Mesenchymal stem cell (in vitro differentiated cells and primary cell): ENCODE results near the gene ARHGDIG.

Experiments used
- DNase-seq: peaks from one replicate; pipeline ENCODE4 v3.0.0-alpha.2; 2013
- H2AFZ ChIP-seq: one replicate; pipeline ENCODE4 v1.6.1; 2013; ENCODE audit warnings: low read depth, mild to moderate bottlenecking, control low read depth, inconsistent platforms, low read length, moderate library complexity
- H2AK5ac ChIP-seq: 2 replicates; pipeline ENCODE4 v1.6.1; 2013; ENCODE audit warnings: low read length, moderate library complexity, mild to moderate bottlenecking, inconsistent platforms; ENCODE audit not compliant: severe bottlenecking
- H2BK120ac ChIP-seq: one replicate; pipeline ENCODE4 v1.6.1; 2013; ENCODE audit warnings: low read depth, mild to moderate bottlenecking, inconsistent platforms, low read length, moderate library complexity
- H2BK12ac ChIP-seq, 2 experiments: one replicate each; pipeline ENCODE4 v1.6.1; 2013; ENCODE audit warnings: inconsistent platforms in 2 of 2, low read length in 2 of 2, mild to moderate bottlenecking in 2 of 2, moderate library complexity in 2 of 2, control low read depth in 1 of 2
- H2BK15ac ChIP-seq: one replicate; pipeline ENCODE4 v1.6.1; 2013; ENCODE audit warnings: mild to moderate bottlenecking, low read depth, inconsistent platforms; ENCODE audit not compliant: poor library complexity, severe bottlenecking
- H2BK5ac ChIP-seq: 2 replicates; pipeline ENCODE4 v1.6.1; 2013; ENCODE audit warnings: low read depth, mild to moderate bottlenecking, low read length, control low read depth, inconsistent platforms; ENCODE audit not compliant: poor library complexity, severe bottlenecking
- H3K14ac ChIP-seq, 2 experiments: one replicate each; pipeline ENCODE4 v1.6.1; 2013; ENCODE audit warnings: inconsistent platforms in 2 of 2, low read length in 2 of 2, control low read depth in 1 of 2, mild to moderate bottlenecking in 1 of 2, moderate library complexity in 1 of 2
- H3K18ac ChIP-seq, 2 experiments: one replicate each; pipeline ENCODE4 v1.6.1; 2013; ENCODE audit warnings: inconsistent platforms in 2 of 2, low read length in 2 of 2, control low read depth in 1 of 2, low read depth in 1 of 2, mild to moderate bottlenecking in 1 of 2
- H3K23ac ChIP-seq, 2 experiments: one replicate each; pipeline ENCODE4 v1.6.1; 2013; ENCODE audit warnings: inconsistent platforms in 2 of 2, low read length in 2 of 2, mild to moderate bottlenecking in 2 of 2, moderate library complexity in 2 of 2, control low read depth in 1 of 2
- H3K27ac ChIP-seq: 2 replicates; pipeline ENCODE4 v1.5.1; 2013; ENCODE audit warnings: mild to moderate bottlenecking, moderate library complexity, low read length, control low read depth, inconsistent platforms; ENCODE audit not compliant: poor library complexity, severe bottlenecking
- H3K27me3 ChIP-seq, 2 experiments: 2 replicates each; pipeline versions ENCODE4 v1.6.1 to v1.7.0; 2013; ENCODE audit warnings: low read length in 2 of 2, mild to moderate bottlenecking in 2 of 2, moderate library complexity in 2 of 2, control low read depth in 1 of 2, inconsistent platforms in 1 of 2; ENCODE audit not compliant: control insufficient read depth in 1 of 2, insufficient read depth in 1 of 2
- H3K36me3 ChIP-seq, 2 experiments: 2 replicates each; pipeline versions ENCODE4 v1.6.1 to v1.7.0; 2013; ENCODE audit warnings: low read length in 2 of 2, control low read depth in 1 of 2, inconsistent platforms in 1 of 2, low read depth in 1 of 2, mild to moderate bottlenecking in 1 of 2; ENCODE audit not compliant: insufficient read depth in 2 of 2, control insufficient read depth in 1 of 2
- H3K4ac ChIP-seq, 2 experiments: one replicate each; pipeline ENCODE4 v1.6.1; 2013; ENCODE audit warnings: inconsistent platforms in 2 of 2, low read length in 2 of 2, mild to moderate bottlenecking in 2 of 2, moderate library complexity in 2 of 2, control low read depth in 1 of 2, low read depth in 1 of 2
- H3K4me1 ChIP-seq: 2 replicates; pipeline ENCODE4 v1.6.1; 2013; ENCODE audit warnings: low read depth, low read length, control low read depth; ENCODE audit not compliant: control insufficient read depth, insufficient read depth
- H3K4me2 ChIP-seq: 2 replicates; pipeline ENCODE4 v1.6.1; 2013; ENCODE audit warnings: low read length, mild to moderate bottlenecking, inconsistent platforms; ENCODE audit not compliant: poor library complexity, severe bottlenecking
- H3K4me3 ChIP-seq, 2 experiments: 2 replicates each; pipeline versions ENCODE4 v1.5.1 to v1.7.0; 2013; ENCODE audit warnings: low read length in 2 of 2, mild to moderate bottlenecking in 2 of 2, control low read depth in 1 of 2, low read depth in 1 of 2; ENCODE audit not compliant: insufficient read depth in 1 of 2
- H3K79me1 ChIP-seq: replicated peaks from 2 replicates; pipeline ENCODE4 v1.6.1; 2013; ENCODE audit warnings: mild to moderate bottlenecking, control low read depth, low read length, inconsistent platforms; ENCODE audit not compliant: poor library complexity, severe bottlenecking
- H3K9ac ChIP-seq: 2 replicates; pipeline ENCODE4 v1.7.0; 2013; ENCODE audit warnings: mild to moderate bottlenecking, low read length, moderate library complexity
- H3K9me3 ChIP-seq: 2 replicates; pipeline ENCODE4 v1.7.0; 2013; ENCODE audit warnings: mild to moderate bottlenecking, low read length; ENCODE audit not compliant: control insufficient read depth
- H4K8ac ChIP-seq: one replicate; pipeline ENCODE4 v1.6.1; 2013; ENCODE audit warnings: inconsistent platforms, mild to moderate bottlenecking, low read length, moderate library complexity
- H4K91ac ChIP-seq: one replicate; pipeline ENCODE4 v1.6.1; 2013; ENCODE audit warnings: mild to moderate bottlenecking, low read length, inconsistent platforms
- WGBS: methylation state at CpG from one replicate; pipeline ENCODE4 v1.1.7; 2013; ENCODE audit warnings: mixed read lengths; 5-methylcytosine and 5-hydroxymethylcytosine counted together

Gene ARHGDIG

DNA sequence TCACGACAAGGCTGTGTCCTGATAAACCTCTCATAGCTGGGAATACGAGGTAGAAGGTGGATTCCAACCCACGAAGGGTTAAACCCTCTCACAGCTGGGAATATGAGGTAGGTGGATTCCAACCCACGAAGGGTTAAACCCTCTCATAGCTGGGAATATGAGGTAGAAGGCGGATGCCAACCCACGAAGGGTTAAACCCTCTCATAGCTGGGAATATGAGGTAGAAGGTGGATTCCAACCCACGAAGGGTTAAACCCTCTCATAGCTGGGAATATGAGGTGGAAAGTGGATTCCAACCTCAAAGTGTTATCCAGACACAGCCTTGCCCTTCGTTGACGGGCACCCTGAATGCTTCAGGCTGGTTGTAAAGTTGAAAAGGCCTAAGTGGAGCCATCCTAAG lies 41.1 kb downstream of the ARHGDIG start:
- no peak overlapping the region for H2BK12ac ChIP-seq
- DNase-seq, result no peak
- peaks cover 15 to 47% of the 10 kb centered on the region in 2 experiments for H3K36me3 ChIP-seq
- no peak overlapping the region for H3K23ac ChIP-seq
- H3K4me1 ChIP-seq, result peaks cover 26% of the 10 kb centered on the region
- no peaks in the 10 kb centered on the region for H3K27me3 ChIP-seq
- H3K9ac ChIP-seq, result no peak overlapping the region
- H3K4me3 ChIP-seq, result no peak overlapping the region
- no peak overlapping the region for H3K27ac ChIP-seq
- no peak overlapping the region for H3K4me2 ChIP-seq
- WGBS, result 84% methylated on average over 9 of the region's 9 CpGs
- peaks cover 46% of the 10 kb centered on the region for H3K79me1 ChIP-seq
- H2BK120ac ChIP-seq, result no peak overlapping the region
- no peak overlapping the region for H2BK5ac ChIP-seq
- H3K4ac ChIP-seq, result no peak overlapping the region
- no peak overlapping the region for H4K91ac ChIP-seq
- H3K18ac ChIP-seq, result no peak overlapping the region
- no peak overlapping the region for H3K14ac ChIP-seq
- no peak overlapping the region for H4K8ac ChIP-seq
- no peak overlapping the region for H2AFZ ChIP-seq
- no peaks in the 10 kb centered on the region for H3K9me3 ChIP-seq
- no peak overlapping the region for H2AK5ac ChIP-seq
- H2BK15ac ChIP-seq, result no peak overlapping the region

DNA sequence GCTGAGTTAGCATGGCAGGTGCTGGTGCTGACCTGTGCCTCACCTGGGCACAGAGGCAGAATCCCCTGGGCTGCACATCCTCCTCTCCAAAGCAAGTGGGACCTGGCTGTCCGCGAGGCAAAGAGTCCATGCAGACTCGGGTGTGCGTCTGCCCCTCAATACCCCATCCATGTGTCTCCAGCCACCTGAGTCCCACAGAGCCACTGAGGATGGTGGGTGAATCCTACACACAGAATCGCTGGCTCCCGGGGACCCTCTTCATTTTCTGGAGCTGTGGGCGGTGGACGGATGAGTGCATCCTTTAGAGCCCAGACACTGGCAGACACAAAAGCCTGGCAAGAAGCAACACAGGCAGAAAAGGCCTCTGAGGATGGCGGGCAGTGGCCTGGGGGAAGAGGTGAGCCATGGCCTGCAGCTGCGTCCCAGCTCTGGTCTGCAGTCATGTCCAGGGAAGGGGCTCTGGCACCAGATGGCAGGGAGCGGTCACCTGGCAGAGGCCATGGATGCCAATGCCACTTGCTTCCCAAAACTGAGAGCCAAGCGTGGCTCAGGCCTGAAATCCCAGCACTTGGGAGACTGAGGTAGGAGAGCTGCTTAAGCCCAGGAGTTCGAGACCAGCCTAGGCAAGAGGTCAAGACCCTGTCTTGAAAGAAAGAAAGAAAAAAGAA lies 42.2 kb downstream of the ARHGDIG start:
- 97% methylated on average over 13 of the region's 13 CpGs for WGBS
- no peak overlapping the region for H3K4me2 ChIP-seq
- H4K91ac ChIP-seq, result no peak overlapping the region
- no peak overlapping the region for H2BK15ac ChIP-seq
- no peak overlapping the region for H3K27ac ChIP-seq
- H3K27me3 ChIP-seq, result no peaks in the 10 kb centered on the region
- H2BK5ac ChIP-seq, result no peak overlapping the region
- H2BK12ac ChIP-seq, result no peak overlapping the region
- H2AK5ac ChIP-seq, result no peak overlapping the region
- H3K9me3 ChIP-seq, result no peaks in the 10 kb centered on the region
- DNase-seq, result no peak
- peaks cover 38% of the 10 kb centered on the region for H3K79me1 ChIP-seq
- H3K4me1 ChIP-seq, result peaks cover 27% of the 10 kb centered on the region
- no peak overlapping the region for H3K4ac ChIP-seq
- H3K4me3 ChIP-seq, result no peak overlapping the region
- no peak overlapping the region for H4K8ac ChIP-seq
- peaks cover 15 to 40% of the 10 kb centered on the region in 2 experiments for H3K36me3 ChIP-seq
- H3K14ac ChIP-seq, result no peak overlapping the region
- H3K23ac ChIP-seq, result no peak overlapping the region
- H2BK120ac ChIP-seq, result no peak overlapping the region
- no peak overlapping the region for H2AFZ ChIP-seq
- H3K18ac ChIP-seq, result no peak overlapping the region
- no peak overlapping the region for H3K9ac ChIP-seq

DNA sequence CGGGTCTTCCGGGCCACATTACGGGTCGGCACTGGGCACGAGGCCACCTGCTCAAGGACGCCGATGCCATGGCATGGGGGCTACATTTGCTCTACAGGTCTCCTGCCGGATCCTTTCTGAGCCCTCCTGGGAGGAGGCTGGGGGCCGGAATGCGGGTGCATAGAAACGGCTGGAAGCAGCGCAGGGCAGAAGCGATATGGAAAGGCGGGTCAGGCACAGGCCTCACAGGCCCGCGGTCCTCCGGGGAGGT lies 43.7 kb downstream of the ARHGDIG start:
- Histone ChIP-seq H2BK5ac (no peak overlapping the region), H3K14ac (no peak overlapping the region), H4K91ac (no peak overlapping the region), H3K23ac (no peak overlapping the region), H3K79me1 (peaks cover 30% of the 10 kb centered on the region), H2BK12ac (no peak overlapping the region), H4K8ac (no peak overlapping the region), H3K27me3 (no peaks in the 10 kb centered on the region), H2AK5ac (no peak overlapping the region), H3K4me3 (no peak overlapping the region), H3K9me3 (no peaks in the 10 kb centered on the region), H2BK120ac (no peak overlapping the region), H3K9ac (no peak overlapping the region), H3K27ac (no peak overlapping the region), H3K4me2 (no peak overlapping the region), H3K18ac (no peak overlapping the region), H3K36me3 (peaks cover 3 to 26% of the 10 kb centered on the region in 2 experiments), H2AFZ (no peak overlapping the region), H3K4me1 (peaks cover 33% of the 10 kb centered on the region), H2BK15ac (no peak overlapping the region), H3K4ac (no peak overlapping the region)
- DNase-seq, result no peak
- WGBS, result 96% methylated on average over 17 of the region's 17 CpGs

DNA sequence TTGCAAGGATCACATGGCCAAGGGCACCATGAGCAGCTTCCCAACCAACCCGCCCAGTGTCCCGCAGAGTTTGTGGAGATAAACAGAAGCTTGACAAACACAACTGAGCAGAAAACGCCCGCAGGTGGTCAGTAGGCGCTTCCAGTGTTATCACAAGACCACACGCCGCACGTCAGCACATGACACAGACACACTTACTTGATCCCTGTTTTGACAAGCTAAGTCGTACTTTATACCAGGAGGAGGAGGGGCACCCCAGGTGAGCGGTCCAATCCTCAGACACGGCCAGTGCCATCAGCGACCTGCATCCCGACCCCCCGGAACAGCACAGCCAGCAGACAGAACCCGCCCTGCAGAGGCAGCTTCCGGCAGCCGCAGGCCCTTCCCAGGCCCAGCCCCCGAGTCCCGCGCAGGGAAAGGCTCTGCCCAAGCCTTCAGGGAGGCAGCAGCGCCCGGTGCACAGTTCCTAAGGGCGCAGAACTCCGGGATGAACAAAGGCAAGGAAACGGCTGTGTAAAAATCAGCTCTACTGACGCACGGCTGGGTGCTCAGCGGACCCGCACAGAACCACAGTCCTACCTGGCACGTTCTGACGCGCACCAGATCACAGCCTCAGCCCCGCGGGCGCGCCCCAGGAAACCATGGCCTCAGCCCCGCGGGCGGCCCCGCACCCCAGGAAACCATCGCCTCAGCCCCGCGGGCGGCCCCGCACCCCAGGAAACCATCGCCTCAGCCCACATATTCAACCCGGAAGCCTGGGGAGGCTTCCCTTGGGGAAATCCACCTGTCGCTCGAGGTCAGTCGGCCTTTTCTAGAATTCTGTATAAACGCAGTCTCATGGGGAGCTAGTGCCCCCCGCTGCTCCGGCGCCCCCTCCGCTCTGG lies 44.3 kb downstream of the ARHGDIG start:
- H3K27me3 ChIP-seq, result no peaks in the 10 kb centered on the region
- no peak overlapping the region for H4K8ac ChIP-seq
- no peak overlapping the region for H2BK120ac ChIP-seq
- peaks cover 33% of the 10 kb centered on the region for H3K4me1 ChIP-seq
- no peak overlapping the region for H3K4ac ChIP-seq
- no peak overlapping the region for H2AFZ ChIP-seq
- no peaks in the 10 kb centered on the region for H3K9me3 ChIP-seq
- no peak overlapping the region for H3K18ac ChIP-seq
- H2BK12ac ChIP-seq, result no peak overlapping the region
- H3K36me3 ChIP-seq, result peaks cover 0 to 22% of the 10 kb centered on the region in 2 experiments
- H3K14ac ChIP-seq, result peak overlapping the region in 1 of 2 experiments; percentile 5
- H4K91ac ChIP-seq, result no peak overlapping the region
- H3K79me1 ChIP-seq, result peaks cover 27% of the 10 kb centered on the region
- H3K9ac ChIP-seq, result no peak overlapping the region
- H3K23ac ChIP-seq, result no peak overlapping the region
- H2AK5ac ChIP-seq, result no peak overlapping the region
- no peak overlapping the region for H2BK5ac ChIP-seq
- DNase-seq, result no peak
- 88% methylated on average over 55 of the region's 55 CpGs for WGBS
- H3K4me2 ChIP-seq, result no peak overlapping the region
- H3K27ac ChIP-seq, result no peak overlapping the region
- no peak overlapping the region for H2BK15ac ChIP-seq
- no peak overlapping the region for H3K4me3 ChIP-seq
